ACHN (cell line): ENCODE measurements around the gene CEP76.
A peak's percentile ranks its signal among the peaks of the same experiment; 100 is the strongest.

Experiments
- DNase-seq: peaks from one replicate; pipeline ENCODE4 v3.0.0-alpha.2; 2015
- in situ Hi-C: cut with HindIII; loops from 2 replicates; pipeline ENCODE4 v1.10.0; 2017; ENCODE audit warnings: low sequenced_read_pairs, low pct_ligation_motif_present, low pct_unique_long_range_greater_than_20kb

CEP76 gene

GRCh38 chr18:12722731-12723130 is 20.2 kb upstream of the CEP76 start:
- in situ Hi-C loops, result no loop called here
- no peak for DNase-seq

- in situ Hi-C loops, result no loop called here
- DNase-seq, result no peak
Measured at GRCh38 chr18:12721495-12722275, 19.2 kb upstream of the CEP76 start.

DNA sequence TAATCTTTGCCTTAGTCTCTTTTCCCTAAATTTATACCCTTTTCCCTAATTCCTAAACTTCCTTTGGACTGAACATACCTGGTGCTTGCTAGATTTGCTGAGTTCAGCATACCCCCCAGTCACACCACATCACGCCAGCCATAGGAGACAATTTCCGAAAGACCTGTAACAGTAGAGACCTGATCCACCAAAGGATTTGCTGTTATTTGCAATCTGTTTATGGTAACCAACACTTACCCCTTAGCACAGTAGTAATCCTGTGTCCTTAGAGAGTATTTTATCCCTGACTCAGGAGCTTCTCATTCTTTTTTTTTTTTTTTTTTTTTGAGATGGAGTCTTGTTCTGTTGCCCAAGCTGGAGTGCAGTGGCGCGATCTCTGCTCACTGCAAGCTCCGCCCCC is 8.9 kb upstream of the CEP76 start:
- in situ Hi-C loops, result no loop called here
- DNase-seq, result no peak

DNA sequence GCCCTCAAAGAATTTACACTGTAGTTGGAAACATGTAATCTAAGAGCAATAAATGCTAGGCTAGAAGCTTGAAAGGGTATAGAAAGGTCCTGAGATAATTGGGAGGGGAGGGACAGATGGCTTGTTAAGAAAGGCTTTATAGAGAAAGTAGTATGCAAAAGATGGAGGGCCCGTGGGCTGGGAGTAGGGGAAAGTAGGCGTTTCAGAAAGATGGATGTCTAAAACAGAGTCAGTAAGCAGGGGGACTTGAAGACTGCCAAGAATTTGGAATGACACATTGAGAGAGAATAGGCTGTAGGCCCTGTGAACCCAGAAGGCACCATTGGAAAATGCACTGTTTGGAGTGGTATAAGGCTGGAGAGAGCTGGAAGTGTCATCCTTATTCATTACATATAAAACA is 1.1 kb upstream of the CEP76 start:
- peak; percentile 22 for DNase-seq
- in situ Hi-C loops, result no loop called here

DNA sequence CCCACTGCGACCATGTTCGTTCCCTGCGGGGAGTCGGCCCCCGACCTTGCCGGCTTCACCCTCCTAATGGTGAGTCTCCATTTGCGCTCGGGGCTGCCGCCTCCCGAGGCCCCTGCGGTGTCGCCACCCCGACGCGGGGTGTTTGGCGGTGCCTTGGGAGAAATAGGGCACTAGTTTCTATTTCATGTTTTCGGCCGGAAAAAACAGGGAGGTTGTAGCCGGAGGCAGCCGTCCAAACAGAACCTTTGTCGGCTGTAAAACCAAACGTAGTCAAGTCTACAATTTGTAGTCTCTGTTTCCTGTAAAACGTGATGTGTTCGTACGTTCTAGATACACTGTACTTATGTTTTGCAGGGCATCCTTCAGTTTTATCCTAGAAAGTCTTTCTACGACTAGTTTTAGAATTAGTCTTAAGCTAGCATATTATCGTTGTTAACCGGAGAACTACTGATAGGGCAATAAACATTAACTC is 609 bp upstream of the CEP76 start:
- in situ Hi-C loops, result no loop called here
- no peak for DNase-seq

DNA sequence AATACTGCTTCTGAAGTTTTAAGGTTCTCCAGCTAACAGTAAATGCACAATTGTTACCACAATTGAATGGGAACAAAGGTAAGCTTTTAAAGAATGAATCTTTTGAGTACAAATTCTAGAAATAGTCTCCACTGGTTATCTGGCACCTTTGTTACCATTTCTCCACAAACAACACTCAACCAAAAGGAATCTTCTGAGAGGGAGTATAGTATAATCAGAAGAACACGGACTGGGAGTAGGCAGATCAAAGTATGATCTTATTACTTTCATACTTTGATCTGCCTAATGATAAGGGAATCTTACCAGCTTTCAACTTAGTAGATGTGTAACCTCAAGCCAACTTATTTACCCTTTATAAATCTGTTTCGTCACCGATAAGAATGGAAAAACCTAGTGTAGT is 1.4 kb downstream of the CEP76 start:
- no peak for DNase-seq
- in situ Hi-C loops, result no loop called here

DNA sequence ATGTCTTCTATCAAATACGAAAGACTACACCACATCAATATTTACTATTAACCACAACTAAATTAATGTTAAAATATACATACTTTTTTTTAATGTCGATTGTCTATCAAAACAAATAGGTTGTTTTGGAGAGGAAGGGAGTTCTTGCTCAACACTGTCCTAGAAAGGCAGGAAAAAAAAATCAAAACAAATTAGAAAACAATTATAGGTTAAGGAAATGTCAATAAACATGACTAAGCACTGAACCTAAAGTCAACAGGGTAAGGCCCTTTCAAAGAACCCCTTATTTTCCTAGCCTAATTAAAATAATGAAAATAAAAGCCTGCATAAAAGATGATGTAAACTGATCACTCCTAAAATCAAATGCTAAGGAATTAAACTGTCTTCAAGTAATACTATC is 2.8 kb downstream of the CEP76 start:
- no peak for DNase-seq
- in situ Hi-C loops, result no loop called here

- DNase-seq, result no peak
- in situ Hi-C loops, result no loop called here
Measured at GRCh38 chr18:12694032-12694431, 8.5 kb downstream of the CEP76 start.

GRCh38 chr18:12692206-12692605 is 10.3 kb downstream of the CEP76 start:
- in situ Hi-C loops, result no loop called here

GRCh38 chr18:12689256-12689850 is 13.2 kb downstream of the CEP76 start:
- in situ Hi-C loops, result no loop called here
- no peak for DNase-seq

More at GRCh38 chr18:12692206-12692605, 10.3 kb downstream of the CEP76 start:
- DNase-seq, result no peak

DNA sequence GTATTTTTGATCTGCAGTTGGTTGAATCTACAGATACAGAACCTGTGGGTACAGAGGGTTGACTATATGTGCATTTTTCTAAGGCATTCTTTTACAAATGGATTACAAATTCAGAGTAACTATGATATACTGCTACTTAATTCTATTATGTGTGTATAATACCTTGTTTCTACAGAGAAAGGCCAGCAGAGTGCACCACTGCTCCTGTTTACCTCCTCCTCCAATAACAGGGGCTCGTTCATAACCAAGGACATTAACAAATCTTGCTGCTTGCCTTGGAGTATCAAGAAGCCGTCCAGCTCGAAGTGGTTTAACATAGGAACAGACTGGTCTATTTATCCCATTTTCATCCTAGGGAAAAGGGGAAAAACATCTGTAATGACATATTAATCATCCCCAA is 16.4 kb downstream of the CEP76 start:
- in situ Hi-C loops, result no loop called here
- DNase-seq, result peak; percentile 23

DNA sequence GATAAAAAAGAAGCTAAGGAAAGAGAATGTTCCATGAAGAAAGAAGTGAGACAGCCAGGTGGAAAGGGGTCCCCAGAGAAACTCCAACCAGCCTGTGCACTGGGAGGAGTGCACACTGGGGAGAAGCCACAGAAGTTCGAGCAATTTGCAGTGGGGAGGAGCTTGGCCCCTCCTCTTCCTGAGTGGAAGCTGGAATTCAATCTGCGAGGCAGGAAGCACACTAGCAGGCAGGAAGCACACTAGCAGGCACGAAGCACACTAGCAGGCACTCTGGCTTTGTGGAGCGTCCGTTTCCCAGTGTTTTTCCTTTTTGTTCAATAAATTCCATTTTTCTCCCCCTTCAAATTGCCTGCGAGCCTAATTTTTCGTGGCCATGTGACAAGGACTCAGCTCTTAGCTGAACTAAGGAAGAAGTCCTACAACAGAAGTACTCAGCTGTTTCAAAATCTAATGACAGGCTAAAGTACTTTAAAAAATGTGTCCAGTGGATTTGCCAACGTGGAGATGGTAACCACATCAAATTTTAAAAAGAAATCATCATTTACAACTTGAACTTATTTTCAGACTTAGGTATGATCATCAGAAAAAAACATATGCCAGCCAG is 23.2 kb downstream of the CEP76 start:
- DNase-seq, result peak; percentile 52
- in situ Hi-C loops, result no loop called here

DNA sequence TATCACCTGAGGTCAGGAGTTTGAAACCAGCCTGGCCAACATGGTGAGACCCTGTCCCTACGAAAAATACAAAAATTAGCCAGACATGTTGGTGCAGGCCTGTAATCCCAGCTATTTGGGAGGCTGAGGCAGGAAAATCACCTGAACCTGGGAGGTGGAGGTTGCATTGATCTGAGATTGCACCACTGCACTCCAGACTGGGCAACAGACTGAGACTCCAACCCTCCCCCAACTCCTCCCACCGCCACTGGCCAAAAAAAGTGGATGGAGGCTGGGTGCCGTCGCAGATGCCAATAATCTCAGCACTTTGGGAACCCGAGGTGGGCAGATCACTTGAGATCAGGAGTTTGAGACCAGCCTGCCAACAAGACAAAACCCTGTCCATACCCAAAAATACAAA is 34.5 kb downstream of the CEP76 start:
- no peak for DNase-seq
- in situ Hi-C loops, result no loop called here

GRCh38 chr18:12659904-12660605 is 42.5 kb downstream of the CEP76 start:
- in situ Hi-C loops, result no loop called here

DNA sequence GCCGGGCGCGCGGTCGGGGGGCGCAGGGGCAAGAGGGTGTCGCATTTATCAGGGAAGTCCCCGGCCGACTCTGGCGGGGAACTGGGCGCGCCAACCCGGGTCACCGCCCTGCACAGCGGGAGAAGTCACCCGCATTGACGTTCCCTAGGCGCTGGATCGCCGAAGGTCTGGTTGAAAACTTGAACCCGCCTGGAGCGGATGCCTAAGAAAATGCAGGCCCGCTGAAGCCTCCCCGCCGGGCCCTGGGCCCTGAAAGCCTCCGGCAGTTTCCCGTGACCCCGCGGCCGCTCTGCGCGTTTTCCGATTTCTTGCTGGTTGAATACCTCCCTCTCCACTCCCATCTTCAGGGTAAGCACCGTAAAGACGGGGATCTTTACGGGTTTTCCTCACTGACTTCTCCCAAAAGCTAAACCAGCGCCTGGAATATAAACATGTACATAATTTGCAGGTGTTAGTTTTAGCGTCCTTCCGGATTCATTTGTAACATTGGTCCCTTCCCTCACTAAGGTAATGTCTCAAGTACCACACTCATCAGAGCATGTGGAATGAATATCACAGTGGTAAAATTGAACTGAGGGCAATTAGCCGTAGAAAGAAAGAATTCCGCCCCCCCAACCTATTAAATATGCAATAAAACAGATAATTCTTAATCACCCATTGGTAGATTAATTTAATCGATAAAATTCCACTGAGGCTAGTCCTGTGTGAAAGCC is 43.9 kb downstream of the CEP76 start:
- in situ Hi-C loops, result no loop called here
- peak; percentile 54 for DNase-seq

More at GRCh38 chr18:12659904-12660605, 42.5 kb downstream of the CEP76 start:
- DNase-seq, result peak; percentile 59

GRCh38 chr18:12657684-12658425 is 44.7 kb downstream of the CEP76 start, which contains the start of gene SPIRE1:
TSS of gene SPIRE1 (minus strand) at chr18:12658107. CDS start at chr18:12657866, 241 bp downstream.
- DNase-seq, result peak; percentile 73
- in situ Hi-C loops, result no loop called here

DNA sequence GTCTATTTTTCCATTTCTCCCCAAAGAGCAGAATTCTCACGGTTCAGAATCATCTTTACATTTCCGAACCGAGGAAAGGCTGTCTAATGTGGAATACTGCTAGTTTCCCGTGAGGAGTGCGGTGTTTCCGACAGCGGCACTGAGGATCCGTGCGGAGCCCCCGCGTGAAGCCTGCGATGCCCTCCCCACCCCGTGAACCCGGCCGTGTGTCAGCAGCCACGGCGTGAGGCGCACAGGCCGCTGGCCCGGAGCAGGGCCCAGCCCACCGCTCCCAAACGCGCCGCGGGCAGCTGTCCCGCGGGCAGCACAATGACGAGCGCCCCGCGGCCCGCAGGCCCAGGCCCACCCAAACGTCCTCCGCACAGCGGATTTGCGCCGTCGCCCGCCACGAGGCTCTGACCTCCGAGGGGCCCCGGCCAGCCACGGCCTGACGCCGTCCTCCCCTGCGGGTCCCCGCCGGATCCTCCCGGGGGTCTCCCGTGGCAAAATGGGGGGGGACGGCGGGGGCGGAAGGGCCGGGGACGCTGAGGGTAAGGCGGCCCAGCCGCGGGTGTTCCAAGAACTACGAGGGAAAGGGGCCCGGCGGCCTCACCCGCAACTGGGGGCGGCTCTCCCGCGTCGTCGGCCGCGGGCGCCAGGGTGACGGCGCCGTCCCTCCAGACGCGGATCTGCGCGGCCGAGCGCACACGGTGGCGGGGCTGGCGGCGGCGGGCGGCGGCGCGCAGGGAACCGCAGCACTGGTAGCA is 45.4 kb downstream of the CEP76 start:
- DNase-seq, result peak; percentile 52

More for the DNA sequence above, 45.4 kb downstream of the CEP76 start:
- in situ Hi-C loops, result no loop called here
